Sciatic nerve (tissue), 2 donors: Measurements from ENCODE around the gene AP1S2. TPM values are rescaled to one million over a fixed set of nuclear protein-coding genes. Genes with fewer than 3 reads are reported as not detected.
A peak's percentile ranks its signal among the peaks of the same experiment; 100 is the strongest.

Experiments used
- ATAC-seq: fragments of 200-7000 bp; cut with Tn5 transposase; one replicate; pipeline ENCODE4 v1.9.1; 2020; ENCODE audit warnings: mild to moderate bottlenecking, moderate library complexity
- DNase-seq: peaks from one replicate; pipeline ENCODE4 v3.0.0-alpha.2; 2020; ENCODE audit warnings: low spot score
- intact Hi-C: fragments of 100-400 bp; cut with DNase I; formaldehyde crosslinking; loops from one replicate; pipeline ENCODE4 v1.14.2; 2022
- total RNA-seq: library from RNA; stranded (reverse); fragmentation: NEBNext Ultra II Directional; extraction: Animal tissue kit (Norgen Biotek cat#: 25700); gene quantifications from one replicate; pipeline ENCODE4 v1.2.1, GENCODE V29; 2021
- donor health status: DM: no; HTN: no; CAD: no.
- donor health status: DM: no; HTN: no; CAD: no.

The AP1S2 gene
- total RNA-seq, 1 donor from 2014 or later, result 71.9 TPM

- intact Hi-C loops, result no loop called here
- DNase-seq, result no peak
- ATAC-seq, result peak; percentile 58
These were observed 38.7 kb downstream of the AP1S2 start for GRCh38 chrX:15815779-15816437.

- no peak for ATAC-seq
- no peak for DNase-seq
- intact Hi-C loops, result no loop called here
These were observed 39.7 kb downstream of the AP1S2 start for GRCh38 chrX:15814771-15815365.

GRCh38 chrX:15813416-15813815 is 41.2 kb downstream of the AP1S2 start:
- no peak for ATAC-seq
- intact Hi-C loops, result no loop called here
- no peak for DNase-seq

- intact Hi-C loops, result no loop called here
- no peak for ATAC-seq
- no peak for DNase-seq
These were observed 42.2 kb downstream of the AP1S2 start for GRCh38 chrX:15812192-15812938.

GRCh38 chrX:15808254-15808653 is 46.4 kb downstream of the AP1S2 start:
- ATAC-seq, result no peak
- DNase-seq, result no peak

GRCh38 chrX:15804563-15804962 is 50.0 kb downstream of the AP1S2 start:
- intact Hi-C loops, result no loop called here
- ATAC-seq (peak; percentile 62), DNase-seq (no peak)

More at GRCh38 chrX:15808254-15808653, 46.4 kb downstream of the AP1S2 start:
- intact Hi-C loops, result no loop called here

- ATAC-seq (no peak), DNase-seq (no peak)
- intact Hi-C loops, result no loop called here
These were observed 56.9 kb downstream of the AP1S2 start for GRCh38 chrX:15797707-15798106.

GRCh38 chrX:15790769-15791290 is 63.8 kb downstream of the AP1S2 start:
- DNase-seq, result no peak
- ATAC-seq, result peak; percentile 31
- intact Hi-C loops, result no loop called here

GRCh38 chrX:15789979-15790768 is 64.4 kb downstream of the AP1S2 start, which contains the start of gene ZRSR2:
TSS of gene ZRSR2 (plus strand) at chrX:15790484. CDS start at chrX:15790496, 12 bp downstream.
- DNase-seq (peak; percentile 90), ATAC-seq (peak; percentile 98)
- intact Hi-C loops, result no loop called here

- no peak for DNase-seq
- intact Hi-C loops, result no loop called here
- ATAC-seq, result no peak
These were observed 67.7 kb downstream of the AP1S2 start for GRCh38 chrX:15786915-15787314.

- no peak for ATAC-seq
- intact Hi-C loops, result no loop called here
- no peak for DNase-seq
These were observed 69.3 kb downstream of the AP1S2 start for GRCh38 chrX:15785176-15785750.

GRCh38 chrX:15781961-15782699 is 72.5 kb downstream of the AP1S2 start:
- ATAC-seq (no peak), DNase-seq (no peak)
- intact Hi-C loops, result no loop called here

Other genes starting within 250 kb of the AP1S2 start
- 0.45 TPM for gene CLTRN, start 190.0 kb downstream of the AP1S2 start, total RNA-seq
- gene CA5B, start 116.5 kb downstream of the AP1S2 start, total RNA-seq, result 35.9 TPM
- gene ZRSR2, start 64.3 kb downstream of the AP1S2 start, total RNA-seq, result 17.7 TPM